ENCODE results near the gene CD44. TPM values are rescaled to one million over a fixed set of nuclear protein-coding genes. Genes with fewer than 3 reads are reported as not detected.

The CD44 gene
- total and polyA plus RNA-seq, 11 donors: 3.9 to 210 (median 26.2) TPM

- WGBS, 4 donors: 88 to 92% (median 90%) methylated on average over 10 of the region's 10 CpGs
- no peak for TF ChIP-seq POLR2A (IDR thresholded peaks at IDR 0.05)
- TF ChIP-seq CTCF (IDR thresholded peaks at IDR 0.05): no peak
- Histone ChIP-seq H3K4me3 (no peak overlapping the region), H3K9me3 (peaks cover 0 to 17% (median 0%) of the 10 kb centered on the region in 12 donors), H3K4me1 (peaks cover 0 to 21% (median 0%) of the 10 kb centered on the region in 12 donors), H3K27me3 (no peaks in the 10 kb centered on the region), H3K27ac (no peak overlapping the region), H3K36me3 (peaks cover 0 to 89% (median 24%) of the 10 kb centered on the region in 9 donors)
- intact Hi-C loops (cut with DNase I): no loop called here
- ATAC-seq (no peak), DNase-seq (no peak)
Measured at GRCh38 chr11:35207471-35208403, 68.8 kb downstream of the CD44 start.

- Histone ChIP-seq H3K9me3 (peaks cover 0 to 17% (median 0%) of the 10 kb centered on the region in 12 donors), H3K27me3 (no peaks in the 10 kb centered on the region), H3K27ac (no peak overlapping the region), H3K36me3 (peaks cover 0 to 83% (median 24%) of the 10 kb centered on the region in 9 donors), H3K4me3 (no peak overlapping the region), H3K4me1 (peaks cover 0 to 32% (median 0%) of the 10 kb centered on the region in 12 donors)
- DNase-seq (no peak), ATAC-seq (no peak)
- intact Hi-C loops (cut with DNase I): no loop called here
- 62 to 82% (median 76%) methylated on average over 4 of the region's 4 CpGs for WGBS, 4 donors
- TF ChIP-seq CTCF (IDR thresholded peaks at IDR 0.05) (no peak), POLR2A (IDR thresholded peaks at IDR 0.05) (no peak)
Measured at GRCh38 chr11:35208795-35209194, 69.8 kb downstream of the CD44 start.

- no peaks in the 10 kb centered on the region for H3K27me3 ChIP-seq
- H3K27ac ChIP-seq: peak overlapping the region in 1 of 12 donors; percentile 88
- H3K4me3 ChIP-seq: no peak overlapping the region
- intact Hi-C loops (cut with DNase I): no loop called here
- no peak for TF ChIP-seq POLR2A (IDR thresholded peaks at IDR 0.05)
- TF ChIP-seq CTCF (IDR thresholded peaks at IDR 0.05): no peak
- no peak for ATAC-seq
- WGBS, 4 donors: 79 to 90% (median 86%) methylated on average over 3 of the region's 3 CpGs
- H3K4me1 ChIP-seq: peaks cover 0 to 54% (median 0%) of the 10 kb centered on the region in 12 donors
- H3K9me3 ChIP-seq: peaks cover 0 to 17% (median 0%) of the 10 kb centered on the region in 12 donors
- H3K36me3 ChIP-seq: peaks cover 0 to 78% (median 20%) of the 10 kb centered on the region in 9 donors
- DNase-seq: no peak
Measured at GRCh38 chr11:35210876-35211546, 72.0 kb downstream of the CD44 start.

- DNase-seq (no peak), ATAC-seq (peak in 3 of 4 donors; percentile 20 to 42 (median 27))
- Histone ChIP-seq H3K36me3 (peaks cover 0 to 78% (median 23%) of the 10 kb centered on the region in 9 donors), H3K27me3 (no peaks in the 10 kb centered on the region), H3K4me3 (no peak overlapping the region), H3K27ac (peak overlapping the region in 2 of 12 donors; percentile 3 to 88), H3K9me3 (peaks cover 0 to 17% (median 0%) of the 10 kb centered on the region in 12 donors), H3K4me1 (peaks cover 0 to 61% (median 0%) of the 10 kb centered on the region in 12 donors)
- intact Hi-C loops (cut with DNase I): no loop called here
- TF ChIP-seq CTCF (IDR thresholded peaks at IDR 0.05) (no peak), POLR2A (IDR thresholded peaks at IDR 0.05) (no peak)
- 85 to 94% (median 89%) methylated on average over 3 of the region's 3 CpGs for WGBS, 4 donors
Measured at GRCh38 chr11:35211952-35212351, 73.0 kb downstream of the CD44 start.

All from heart left ventricle (tissue), 16 donors.